Fibroblast of skin of right biceps (primary cell): Measurements from ENCODE around the gene EIF4E.
"Not testable (repeated sequence)": the region's sequence is repeated elsewhere in the genome, so short reads cannot be mapped to it uniquely, and the experiment has no call there.

ENCODE experiments used
- DNase-seq: peaks from one replicate; pipeline ENCODE4 v3.0.0-alpha.2; 2013

EIF4E gene

DNA sequence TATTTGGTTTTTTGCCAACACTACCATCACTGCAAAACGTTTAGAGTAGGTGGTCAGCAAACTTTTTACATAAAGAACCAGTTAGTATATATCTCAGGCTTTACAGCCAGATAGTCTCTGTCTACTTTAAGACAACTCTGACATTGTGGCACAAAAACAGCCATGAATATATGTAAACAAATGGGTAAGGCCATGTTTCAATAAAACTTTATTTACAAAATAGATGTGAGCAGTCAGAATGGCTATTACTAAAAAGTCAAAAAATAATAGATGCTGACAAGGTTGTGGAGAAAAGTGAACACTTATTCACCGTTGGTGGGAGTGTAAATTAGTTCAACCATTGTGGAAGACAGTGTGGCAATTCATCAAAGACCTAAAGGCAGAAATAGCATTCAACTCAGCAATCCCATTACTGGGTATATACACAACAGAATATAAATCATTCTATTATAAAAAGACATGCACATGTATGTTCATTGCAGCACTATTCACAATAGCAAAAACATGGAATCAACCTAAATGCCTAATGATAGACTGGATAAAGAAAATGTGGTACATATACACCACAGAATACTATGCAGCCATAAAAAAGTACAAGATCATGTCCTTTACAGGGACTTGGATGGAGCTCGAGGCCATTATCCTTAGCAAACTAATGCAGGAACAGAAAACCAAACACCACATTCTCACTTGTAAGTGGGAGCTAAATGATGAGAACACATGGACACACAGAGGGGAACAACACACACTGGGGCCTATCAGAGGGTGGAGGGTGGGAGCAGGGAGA lies 56.6 kb downstream of the EIF4E start:
- DNase-seq = not testable (repeated sequence)

DNA sequence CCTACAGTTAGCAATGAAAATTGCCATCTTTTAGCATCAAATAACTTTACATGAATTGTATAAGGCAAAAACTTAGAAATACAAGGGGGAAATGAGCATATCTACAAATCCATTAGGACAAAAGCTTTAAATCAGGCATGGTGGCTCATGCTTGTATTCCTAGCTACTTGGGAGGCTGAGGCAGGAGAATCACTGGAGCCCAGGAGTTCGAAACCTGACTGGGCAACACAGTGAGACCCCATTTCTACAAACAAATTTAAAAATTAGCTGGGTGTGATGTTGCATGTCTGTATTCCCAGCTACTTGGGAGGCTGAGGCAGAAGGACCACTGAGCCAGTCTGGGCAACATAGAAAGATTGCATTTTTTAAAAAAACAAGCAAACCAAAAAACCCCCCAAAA lies 61.3 kb downstream of the EIF4E start:
- no peak for DNase-seq

DNA sequence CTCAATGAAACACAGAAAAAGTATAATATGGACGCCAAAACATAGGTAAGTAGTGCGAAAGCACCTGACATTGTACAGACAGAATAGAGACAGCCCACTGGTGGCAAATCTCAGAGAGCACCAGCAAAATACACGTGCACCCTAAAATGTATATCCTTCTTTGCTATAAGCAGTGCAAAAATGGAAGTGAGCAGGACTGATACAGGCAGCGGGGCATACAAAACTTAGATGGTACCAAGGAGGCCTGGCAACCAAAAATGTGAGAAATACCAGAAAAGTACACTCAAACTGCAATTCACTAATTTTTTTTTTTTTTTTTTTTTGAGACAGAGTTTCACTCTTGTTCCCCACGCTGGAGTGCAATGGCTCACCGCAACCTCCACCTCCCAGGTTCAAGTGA lies 63.9 kb downstream of the EIF4E start:
- DNase-seq = no peak

DNA sequence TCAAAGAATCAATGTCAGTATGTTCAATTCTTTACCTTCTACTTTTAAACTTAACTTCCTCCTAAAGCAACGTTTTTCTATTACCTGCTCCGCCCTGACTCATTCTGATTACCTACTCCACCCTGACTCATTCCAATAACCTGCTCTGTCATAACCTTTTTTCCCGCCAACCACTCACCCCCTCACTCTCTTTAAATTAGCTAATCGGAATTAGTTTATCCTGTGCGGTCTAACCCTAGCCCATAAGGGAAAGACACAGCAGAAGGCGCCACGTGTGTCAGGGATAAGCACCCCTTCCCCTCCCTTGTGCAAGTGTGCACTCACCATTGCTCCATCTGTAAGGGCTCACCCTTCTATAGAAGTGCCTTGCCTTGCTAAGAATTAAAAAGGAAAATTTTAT lies 64.4 kb downstream of the EIF4E start:
- DNase-seq = no peak

DNA sequence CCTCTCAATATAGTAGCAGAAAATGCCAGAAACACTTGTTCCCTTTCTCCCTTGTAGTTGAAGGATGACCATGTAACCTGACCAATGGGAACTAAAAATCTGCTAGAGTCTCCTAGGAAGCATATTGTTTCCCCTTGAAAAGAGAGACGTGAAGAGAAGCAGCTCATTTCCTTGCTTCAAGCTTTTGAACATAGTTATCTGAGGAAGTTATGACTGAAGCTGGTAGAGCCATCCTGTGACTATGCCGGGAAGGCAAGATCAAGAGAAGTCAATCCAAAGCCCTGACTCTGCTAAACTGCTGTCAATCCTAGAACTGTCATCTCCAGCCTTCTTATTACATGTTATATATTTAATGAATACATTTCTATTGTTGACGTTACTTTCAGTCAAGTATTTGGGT lies 66.6 kb downstream of the EIF4E start:
- DNase-seq = no peak

DNA sequence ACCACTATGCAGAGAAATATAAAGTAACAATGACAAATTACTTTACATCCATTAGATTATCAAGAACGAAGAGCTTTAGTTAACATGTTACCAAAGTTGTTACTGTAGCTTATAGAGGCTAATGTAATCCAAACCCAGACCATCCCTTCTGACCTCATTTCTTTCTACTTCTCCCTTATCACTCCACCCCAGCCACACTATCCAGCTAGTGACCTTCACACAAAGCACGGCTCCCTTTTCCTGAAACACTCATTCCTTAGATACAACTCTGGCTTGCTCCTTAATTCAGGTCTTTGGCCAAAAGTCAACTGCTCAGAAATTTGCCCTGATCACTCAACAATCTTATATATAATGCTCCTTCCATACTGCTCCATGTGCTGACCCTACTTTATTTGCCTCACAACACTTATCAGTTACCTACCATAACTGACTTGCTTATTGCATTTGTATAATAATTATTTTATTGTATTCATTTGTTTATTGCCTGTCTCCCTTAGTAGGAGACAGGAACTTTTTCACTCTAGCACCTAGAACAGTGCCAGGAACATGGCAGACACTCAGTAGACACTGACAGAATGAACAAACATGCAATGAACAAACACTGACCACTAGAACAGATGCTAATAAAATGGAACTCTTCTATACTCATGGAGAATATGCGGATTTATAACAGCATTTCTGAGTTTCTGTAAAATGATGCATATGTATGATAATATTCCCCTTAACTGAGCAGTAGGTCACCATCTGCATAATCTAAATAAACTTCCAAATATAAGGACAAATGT lies 67.6 kb downstream of the EIF4E start:
- DNase-seq = no peak

DNA sequence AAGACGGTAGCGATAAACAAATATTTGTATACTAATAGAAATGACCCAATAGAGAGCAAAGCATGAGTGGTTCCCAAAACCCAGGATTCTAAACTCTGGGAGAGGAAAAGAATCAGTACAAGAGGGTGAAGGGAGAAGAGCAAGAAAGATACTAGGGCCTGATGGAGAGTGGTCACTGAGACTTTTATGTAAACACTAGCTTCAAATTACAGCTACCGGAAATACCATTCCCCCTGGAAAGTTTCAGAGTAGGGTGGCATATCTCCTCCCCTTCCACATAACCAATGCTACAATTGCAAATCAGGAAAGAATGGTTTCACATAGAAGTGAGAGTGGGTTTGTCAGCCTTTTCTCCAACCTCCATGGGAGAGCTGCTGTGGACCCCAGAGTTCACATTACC lies 77.1 kb downstream of the EIF4E start:
- DNase-seq = peak; percentile 36

DNA sequence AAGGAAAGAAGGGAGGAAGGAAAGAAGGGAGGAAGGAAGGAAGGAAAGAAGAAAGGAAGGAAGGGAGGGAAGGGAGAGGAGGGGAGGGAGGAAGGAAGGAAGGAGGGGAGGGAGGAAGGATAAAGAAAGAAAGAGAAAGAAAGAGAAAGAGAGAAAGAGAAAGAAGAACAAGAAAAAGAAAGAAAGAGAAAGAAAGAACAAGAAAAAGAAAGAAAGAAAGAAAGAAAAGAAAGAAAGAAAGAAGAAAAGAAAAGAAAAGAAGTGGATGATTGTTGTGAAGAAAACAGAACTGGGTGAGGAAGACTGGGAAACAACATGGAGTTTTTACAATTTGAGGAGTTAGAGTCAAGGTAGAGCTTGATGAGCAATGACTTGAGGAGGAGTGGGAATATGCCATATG lies 78.0 kb downstream of the EIF4E start:
- no peak for DNase-seq

DNA sequence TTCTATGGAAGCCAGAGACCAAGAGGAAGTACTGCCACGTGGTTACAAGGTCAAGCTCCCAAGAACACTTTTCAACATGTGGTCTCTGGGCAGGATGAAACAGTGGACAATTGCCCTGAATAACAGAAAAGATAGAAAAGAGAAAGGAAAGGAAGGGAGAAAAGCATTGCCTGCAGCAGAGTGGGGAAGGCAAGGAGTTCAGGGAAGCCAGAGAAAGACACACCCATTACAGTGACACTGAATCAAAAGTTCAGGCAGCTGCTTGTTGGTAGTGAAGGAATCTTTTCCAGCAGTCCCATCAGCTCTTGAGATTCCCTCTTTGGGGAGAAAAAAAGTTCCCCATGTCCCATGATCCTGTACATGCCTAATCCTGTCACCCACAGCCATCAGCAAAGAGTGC lies 80.5 kb downstream of the EIF4E start:
- DNase-seq = no peak

DNA sequence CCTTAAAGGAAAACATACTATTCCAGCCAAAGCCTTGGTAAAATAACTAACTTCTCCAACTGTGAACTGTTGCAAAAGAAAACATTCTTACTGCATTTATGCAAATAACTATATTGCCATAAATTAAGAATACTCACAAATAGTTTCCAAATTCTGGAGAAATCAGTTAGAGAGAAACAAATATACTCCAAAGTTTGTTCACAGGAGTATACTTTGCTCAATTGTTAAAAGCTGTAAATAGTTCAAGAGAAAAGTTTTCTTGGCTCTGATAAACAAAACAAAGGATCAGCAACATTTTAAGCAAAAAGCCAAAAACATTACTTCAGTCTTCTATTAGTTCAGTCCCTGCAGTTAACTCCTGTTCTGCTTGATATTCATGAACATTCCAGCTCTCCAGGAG lies 83.0 kb downstream of the EIF4E start:
- DNase-seq = no peak

DNA sequence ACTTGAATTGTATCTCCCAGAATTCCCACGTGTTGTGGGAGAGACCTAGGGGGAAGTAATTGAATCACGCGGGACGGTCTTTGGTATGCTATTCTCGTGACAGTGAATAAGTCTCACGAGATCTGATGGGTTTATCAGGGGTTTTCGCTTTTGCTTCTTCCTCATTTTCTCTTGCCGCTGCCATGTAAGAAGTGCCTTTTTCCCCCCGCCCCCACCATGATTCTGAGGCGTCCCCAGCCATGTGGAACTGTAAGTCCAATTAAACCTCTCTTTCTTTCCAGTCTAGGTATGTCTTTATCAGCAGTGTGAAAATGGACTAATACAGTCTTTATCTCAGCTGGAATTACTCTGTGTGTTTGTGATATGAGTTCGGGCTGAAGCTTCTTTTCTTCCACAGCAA lies 86.0 kb downstream of the EIF4E start:
- DNase-seq = not testable (repeated sequence)

DNA sequence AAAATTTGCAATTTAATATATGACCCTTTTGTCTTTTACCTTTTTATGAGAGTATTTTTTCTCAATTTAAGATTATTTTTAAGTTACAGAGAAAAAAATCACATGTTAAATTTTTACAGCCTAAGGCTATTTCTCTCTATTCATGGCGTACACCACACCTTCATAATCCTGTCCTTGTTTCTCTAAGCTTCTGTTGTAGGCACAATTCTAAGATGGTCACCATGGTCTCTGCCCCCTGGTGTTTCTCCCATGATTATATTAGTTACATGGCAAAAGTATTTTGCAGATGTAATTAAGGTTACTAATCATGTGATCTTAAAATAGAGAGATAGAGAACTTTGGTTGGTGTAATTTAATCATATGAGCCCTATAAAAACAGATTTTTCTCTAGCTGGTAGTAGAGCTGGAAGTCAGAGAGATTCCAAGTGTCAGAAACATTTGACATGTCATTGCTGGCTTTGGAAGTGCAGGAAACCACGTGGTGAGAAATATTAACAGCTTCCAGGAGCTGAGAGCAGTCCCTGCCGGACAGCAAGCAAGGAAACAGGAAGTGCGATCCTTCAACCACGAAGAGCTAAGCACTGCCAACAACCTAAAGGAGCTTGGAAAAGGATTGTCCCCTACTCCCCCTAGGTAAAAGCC lies 89.8 kb downstream of the EIF4E start:
- DNase-seq = peak; percentile 31

DNA sequence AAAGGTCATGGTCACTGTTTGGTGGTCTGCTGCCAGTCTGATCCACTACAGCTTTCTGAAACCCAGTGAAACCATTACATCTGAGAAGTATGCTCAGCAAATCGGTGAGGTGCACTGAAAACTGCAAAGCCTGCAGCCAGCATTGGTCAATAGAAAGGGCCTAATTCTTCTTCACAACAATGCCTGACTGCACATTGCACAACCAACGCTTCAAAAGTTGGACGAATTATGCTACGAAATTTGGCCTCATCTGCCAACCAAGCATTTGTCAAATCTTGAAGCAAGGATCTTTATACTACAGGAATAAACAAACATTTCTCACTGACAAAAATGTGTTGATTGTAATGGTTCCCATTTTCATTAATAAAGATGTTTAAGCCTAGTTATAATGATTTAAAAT lies 90.4 kb downstream of the EIF4E start:
- no peak for DNase-seq

DNA sequence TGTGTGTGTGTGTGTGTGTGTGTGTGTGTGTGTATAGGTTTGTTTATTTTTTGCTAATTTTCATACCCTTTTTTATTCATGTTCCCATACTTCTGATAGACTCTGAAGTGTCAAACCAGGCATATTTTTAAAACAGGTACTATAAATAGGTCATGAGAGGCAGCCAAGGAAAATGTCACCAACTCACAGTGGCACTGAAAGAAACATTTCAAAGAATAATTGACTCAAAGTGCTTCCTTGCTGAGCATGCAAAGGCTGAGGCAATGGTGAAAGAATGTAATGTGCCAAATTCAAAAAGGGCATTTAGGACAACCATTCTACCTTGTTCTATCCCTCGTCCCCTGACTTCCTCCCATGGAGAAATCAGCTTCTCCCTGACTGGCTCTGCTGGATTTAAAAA lies 95.5 kb downstream of the EIF4E start:
- no peak for DNase-seq

DNA sequence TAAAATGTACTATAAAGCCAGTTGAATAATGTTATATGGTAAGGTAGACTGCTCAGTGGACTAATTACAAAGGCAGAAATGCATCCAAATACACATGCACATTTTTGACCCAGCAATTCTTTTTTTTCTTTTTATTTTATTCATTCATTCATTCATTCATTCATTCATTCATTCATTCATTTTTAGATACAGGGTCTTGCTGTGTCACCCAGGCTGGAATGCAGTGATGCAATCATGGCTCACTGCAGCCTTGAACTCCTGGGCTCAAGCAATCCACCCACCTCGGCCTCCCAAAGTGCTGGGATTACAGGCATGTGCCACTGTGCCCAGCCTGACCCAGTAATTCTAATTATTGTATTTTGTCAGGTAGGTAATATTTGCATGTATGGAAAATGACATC lies 97.9 kb downstream of the EIF4E start:
- DNase-seq = not testable (repeated sequence)
